Measurements from ENCODE around the gene IQSEC3.
"Not testable (repeated sequence)": the region's sequence is repeated elsewhere in the genome, so short reads cannot be mapped to it uniquely, and the experiment has no call there.

GRCh38 chr12:187986-188909, 121.7 kb downstream of the IQSEC3 start:
- TF ChIP-seq CTCF (IDR thresholded peaks at IDR 0.05; ENCODE audit: borderline replicate concordance, extremely low read depth, low read length, poor library complexity, severe bottlenecking); EZH2 (IDR thresholded peaks at IDR 0.05; ENCODE audit: borderline replicate concordance, low read depth, low read length, severe bottlenecking): not testable (repeated sequence)

Measured in DND-41 (cell line).